ENCODE measurements around the gene NOL4. TPM values are rescaled to one million over a fixed set of nuclear protein-coding genes. Genes with fewer than 3 reads are reported as not detected.
A peak's percentile ranks its signal among the peaks of the same experiment; 100 is the strongest.
"Not testable (repeated sequence)": the region's sequence is repeated elsewhere in the genome, so short reads cannot be mapped to it uniquely, and the experiment has no call there.

Gene NOL4, protein sequence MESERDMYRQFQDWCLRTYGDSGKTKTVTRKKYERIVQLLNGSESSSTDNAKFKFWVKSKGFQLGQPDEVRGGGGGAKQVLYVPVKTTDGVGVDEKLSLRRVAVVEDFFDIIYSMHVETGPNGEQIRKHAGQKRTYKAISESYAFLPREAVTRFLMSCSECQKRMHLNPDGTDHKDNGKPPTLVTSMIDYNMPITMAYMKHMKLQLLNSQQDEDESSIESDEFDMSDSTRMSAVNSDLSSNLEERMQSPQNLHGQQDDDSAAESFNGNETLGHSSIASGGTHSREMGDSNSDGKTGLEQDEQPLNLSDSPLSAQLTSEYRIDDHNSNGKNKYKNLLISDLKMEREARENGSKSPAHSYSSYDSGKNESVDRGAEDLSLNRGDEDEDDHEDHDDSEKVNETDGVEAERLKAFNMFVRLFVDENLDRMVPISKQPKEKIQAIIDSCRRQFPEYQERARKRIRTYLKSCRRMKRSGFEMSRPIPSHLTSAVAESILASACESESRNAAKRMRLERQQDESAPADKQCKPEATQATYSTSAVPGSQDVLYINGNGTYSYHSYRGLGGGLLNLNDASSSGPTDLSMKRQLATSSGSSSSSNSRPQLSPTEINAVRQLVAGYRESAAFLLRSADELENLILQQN
- not detected for total RNA-seq

DNA sequence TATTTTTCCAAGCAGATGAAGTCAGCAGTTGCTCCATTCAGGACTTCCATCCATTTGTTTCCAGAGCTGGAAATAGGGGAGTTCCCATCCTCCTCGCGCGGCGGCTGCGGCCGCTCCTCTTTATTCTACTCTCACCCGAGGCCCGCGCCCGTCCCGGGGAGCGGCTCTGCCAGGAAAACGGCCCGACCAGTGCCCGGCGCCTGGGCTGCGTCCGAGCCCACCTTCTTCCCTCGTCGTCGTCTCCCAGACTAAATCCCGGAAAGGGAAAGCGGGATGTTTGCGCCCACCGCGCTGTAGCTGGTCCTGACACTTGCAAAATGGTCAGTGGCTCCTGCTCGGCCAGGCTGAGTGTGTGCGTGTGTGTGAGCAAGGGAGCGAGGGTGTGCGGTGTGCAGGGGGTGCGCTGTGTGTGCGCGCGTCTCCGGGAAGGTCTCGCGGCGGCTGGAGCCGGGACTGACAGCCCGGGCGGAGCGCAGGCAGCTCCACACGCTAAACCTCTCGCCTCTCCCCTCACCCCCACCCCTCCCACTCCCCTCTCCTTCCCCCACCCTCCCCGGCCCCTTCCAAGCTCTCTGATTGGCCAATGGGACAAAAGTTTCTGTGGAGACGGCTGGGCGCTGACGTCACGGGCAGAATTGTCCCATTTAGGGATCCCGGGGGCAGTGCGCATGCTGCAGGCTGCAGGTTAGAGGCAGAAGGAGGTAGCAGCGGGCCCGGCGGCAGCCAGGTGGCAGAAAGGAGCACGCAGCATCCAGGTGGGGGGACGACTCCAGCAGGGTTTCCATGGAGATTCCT, at the start of gene NOL4:
Gene NOL4 (minus strand): TSS at position 491 of the 795 bp plus-strand sequence. CDS start 1,660 bp downstream, outside the sequence.
- no peaks in the 10 kb centered on the region for H3K9me3 ChIP-seq
- H3K27ac ChIP-seq: no peak within 1 kb of the TSS
- intact Hi-C loops (cut with DNase I; ENCODE audit: low total_unique reads) (no loop called here), in situ Hi-C loops (cut with MboI; ENCODE audit: low sequenced_read_pairs in 4 of 4) (no loop called here)
- TF ChIP-seq, protein P1, sequence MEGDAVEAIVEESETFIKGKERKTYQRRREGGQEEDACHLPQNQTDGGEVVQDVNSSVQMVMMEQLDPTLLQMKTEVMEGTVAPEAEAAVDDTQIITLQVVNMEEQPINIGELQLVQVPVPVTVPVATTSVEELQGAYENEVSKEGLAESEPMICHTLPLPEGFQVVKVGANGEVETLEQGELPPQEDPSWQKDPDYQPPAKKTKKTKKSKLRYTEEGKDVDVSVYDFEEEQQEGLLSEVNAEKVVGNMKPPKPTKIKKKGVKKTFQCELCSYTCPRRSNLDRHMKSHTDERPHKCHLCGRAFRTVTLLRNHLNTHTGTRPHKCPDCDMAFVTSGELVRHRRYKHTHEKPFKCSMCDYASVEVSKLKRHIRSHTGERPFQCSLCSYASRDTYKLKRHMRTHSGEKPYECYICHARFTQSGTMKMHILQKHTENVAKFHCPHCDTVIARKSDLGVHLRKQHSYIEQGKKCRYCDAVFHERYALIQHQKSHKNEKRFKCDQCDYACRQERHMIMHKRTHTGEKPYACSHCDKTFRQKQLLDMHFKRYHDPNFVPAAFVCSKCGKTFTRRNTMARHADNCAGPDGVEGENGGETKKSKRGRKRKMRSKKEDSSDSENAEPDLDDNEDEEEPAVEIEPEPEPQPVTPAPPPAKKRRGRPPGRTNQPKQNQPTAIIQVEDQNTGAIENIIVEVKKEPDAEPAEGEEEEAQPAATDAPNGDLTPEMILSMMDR (IDR thresholded peaks at IDR 0.05 in 4 of 5, conservative IDR thresholded peaks at IDR 0.05 in 1 of 5): peak in 1 of 5 experiments; percentile 8
- TF ChIP-seq POLR2A (IDR thresholded peaks at IDR 0.05): no peak
- peaks cover 37 to 57% (median 53%) of the 10 kb centered on the region in 3 donors for H3K27me3 ChIP-seq
- ATAC-seq: no peak
- no peak for DNase-seq
- H3K36me3 ChIP-seq: no peaks in the 10 kb centered on the region
- H3K4me1 ChIP-seq: peaks cover 6 to 32% of the 10 kb centered on the region in 2 donors
- peak within 1 kb of the TSS; percentile 46 to 66 (median 52) for H3K4me3 ChIP-seq

DNA sequence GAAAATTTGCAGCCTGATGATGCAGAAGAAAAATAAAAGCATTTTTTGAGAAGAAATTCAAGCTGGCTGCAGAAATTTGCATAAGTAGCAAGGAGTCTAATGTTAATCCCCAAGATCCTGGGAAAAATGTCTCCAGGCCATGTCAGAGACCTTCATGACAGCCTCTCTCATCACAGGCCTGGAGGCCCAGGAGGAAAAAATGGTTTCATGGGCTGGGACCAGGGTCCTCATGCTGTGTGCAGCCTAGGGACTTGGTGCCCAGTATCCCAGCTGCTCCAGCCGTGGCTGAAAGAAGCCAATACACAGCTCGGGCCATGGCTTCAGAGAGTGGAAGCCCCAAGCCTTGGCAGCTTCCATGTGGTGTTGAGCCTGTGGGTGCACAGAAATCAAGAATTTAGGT, 41.3 kb upstream of the NOL4 start:
- ATAC-seq; DNase-seq; H3K9me3 ChIP-seq; H3K27me3 ChIP-seq; H3K4me3 ChIP-seq; intact Hi-C loops (cut with DNase I; ENCODE audit: low total_unique reads); H3K36me3 ChIP-seq; H3K4me1 ChIP-seq; H3K27ac ChIP-seq: not testable (repeated sequence)
- in situ Hi-C loops (cut with MboI; ENCODE audit: low sequenced_read_pairs in 4 of 4): loop anchor here in 1 of 4 donors (25.0 kb wide), 1 partner anchor 96 kb away; no protein-coding TSS in a partner anchor

- intact Hi-C loops (cut with DNase I; ENCODE audit: low total_unique reads) (no loop called here), in situ Hi-C loops (cut with MboI; ENCODE audit: low sequenced_read_pairs in 4 of 4) (loop anchor here in 1 of 4 donors (25.0 kb wide), 1 partner anchor 100 kb away; no protein-coding TSS in a partner anchor)
- H3K36me3 ChIP-seq: no peaks in the 10 kb centered on the region
- no peaks in the 10 kb centered on the region for H3K9me3 ChIP-seq
- no peak overlapping the region for H3K27ac ChIP-seq
- no peak overlapping the region for H3K4me3 ChIP-seq
- DNase-seq: no peak
- no peaks in the 10 kb centered on the region for H3K4me1 ChIP-seq
- no peak for TF ChIP-seq POLR2A (IDR thresholded peaks at IDR 0.05)
- TF ChIP-seq, protein P1 (IDR thresholded peaks at IDR 0.05 in 4 of 5, conservative IDR thresholded peaks at IDR 0.05 in 1 of 5): no peak
- no peaks in the 10 kb centered on the region for H3K27me3 ChIP-seq
- ATAC-seq: no peak
Observed at GRCh38 chr18:34261865-34262780, 37.4 kb upstream of the NOL4 start.

- H3K27ac ChIP-seq: no peak overlapping the region
- H3K4me1 ChIP-seq: no peaks in the 10 kb centered on the region
- H3K9me3 ChIP-seq: no peaks in the 10 kb centered on the region
- intact Hi-C loops (cut with DNase I; ENCODE audit: low total_unique reads) (no loop called here), in situ Hi-C loops (cut with MboI; ENCODE audit: low sequenced_read_pairs in 4 of 4) (loop anchor here in 1 of 4 donors (25.0 kb wide), 1 partner anchor 104 kb away; no protein-coding TSS in a partner anchor)
- H3K36me3 ChIP-seq: no peaks in the 10 kb centered on the region
- ATAC-seq (no peak), DNase-seq (no peak)
- TF ChIP-seq, protein P1 (IDR thresholded peaks at IDR 0.05 in 4 of 5, conservative IDR thresholded peaks at IDR 0.05 in 1 of 5): no peak
- TF ChIP-seq POLR2A (IDR thresholded peaks at IDR 0.05): no peak
- no peaks in the 10 kb centered on the region for H3K27me3 ChIP-seq
- no peak overlapping the region for H3K4me3 ChIP-seq
Observed at GRCh38 chr18:34258176-34258575, 33.5 kb upstream of the NOL4 start.
